PC-3 (cell line): ENCODE results near the gene SF1.

Experiments used
- CTCF ChIP-seq: fragments of 300-600 bp; sonication (generic); conservative IDR thresholded peaks from 2 replicates; pipeline ENCODE4 v1.5.1; 2017; ENCODE audit warnings: antibody characterized with exemption, low read depth, mild to moderate bottlenecking, low read length
- EZH2 ChIP-seq: fragments of 300-600 bp; sonication (generic); IDR thresholded peaks from one replicate; pipeline ENCODE4 v1.6.1; 2017; ENCODE audit warnings: antibody characterized with exemption, mild to moderate bottlenecking, low read length; ENCODE audit not compliant: unreplicated experiment
- EZH2phosphoT487 ChIP-seq: fragments of 300-600 bp; sonication (generic); IDR thresholded peaks from 2 replicates; pipeline ENCODE4 v1.6.1; 2018; ENCODE audit warnings: mild to moderate bottlenecking, antibody characterized with exemption, low read length, borderline replicate concordance

GRCh38 chr11:64721359-64721699 is 57.0 kb downstream of the SF1 start:
- TF ChIP-seq CTCF = no peak
- TF ChIP-seq EZH2phosphoT487 = no peak
- no peak for TF ChIP-seq EZH2
